Heart left ventricle (tissue), 13 donors: ENCODE measurements around the gene EDRF1.

Source experiments
- CTCF ChIP-seq, 12 donors: fragments of 200-600 bp; sonication (generic) in 4 of 12; IDR thresholded peaks; one replicate each; pipeline versions ENCODE4 v1.5.0 to v1.8.0; 2018 to 2022; ENCODE audit warnings: antibody characterized with exemption in 12 of 12, mild to moderate bottlenecking in 5 of 12
- POLR2A ChIP-seq, 2 donors: fragments of 450-650 bp; IDR thresholded peaks; one replicate each; pipeline ENCODE4 v1.6.1; 2017; ENCODE audit warnings: antibody characterized with exemption in 2 of 2, mild to moderate bottlenecking in 2 of 2, moderate library complexity in 2 of 2
- donor health status: ischemic (EF 13 %, LVEDD 7.1; RV severe dilation, severe dysfunction).
- donor health status: DM: no; HTN: yes; CAD: no.
- donor health status: DM: no; HTN: no; CAD: no.
- donor health status: ischemic (EF 25% LVEDD 6.9; RV normal size, moderate dysfunction).
- donor health status: ischemic (EF 25% LVEDD 5.7; RV mildly dilated, moderate dysfunction).
- donor health status: ischemic (EF 35%, LVEDD 5.7; RV mildly dilated, moderate dysfunction).
- donor health status: nonischemic (EF 11% LVEDD 7.7; RV severe dilation, severe dysfunction).
- donor health status: DM: yes; HTN: yes; CAD: no.
- donor health status: PGD.
- donor health status: ischemic (EF 29% LVEDD 5.4; RV normal size, mild dysfunction).
- donor health status: nonischemic (EF 23%, LVEDD 6.1; RV moderate dilation, normal function).

GRCh38 chr10:125700355-125700911 lies 19.1 kb upstream of the EDRF1 start:
- TF ChIP-seq CTCF (IDR thresholded peaks at IDR 0.05), result no peak
- no peak for TF ChIP-seq POLR2A (IDR thresholded peaks at IDR 0.05)
